Left ventricle myocardium superior (tissue), 1 donor: ENCODE measurements around the gene SRP72. TPM values are rescaled to one million over a fixed set of nuclear protein-coding genes. Genes with fewer than 3 reads are reported as not detected.

Experiments
- ATAC-seq: fragments of 200-7000 bp; cut with Tn5 transposase; one replicate; pipeline ENCODE4 v1.9.1; 2020; ENCODE audit warnings: mild to moderate bottlenecking, moderate library complexity
- DNase-seq: peaks from one replicate; pipeline ENCODE4 v3.0.0-alpha.2; 2020
- intact Hi-C: fragments of 100-400 bp; cut with micrococcal nuclease; formaldehyde crosslinking; loops from one replicate; pipeline ENCODE4 v1.11.0; 2022
- total RNA-seq: library from RNA; stranded (reverse); fragmentation: NEBNext Ultra II Directional; extraction: Animal tissue kit (Norgen Biotek cat#: 25700); gene quantifications from one replicate; pipeline ENCODE4 v1.2.1, GENCODE V29; 2021
- donor health status: DM: no; HTN: yes; CAD: no; lungs with severe emphysema.

Gene SRP72
- total RNA-seq, 1 donor from 2014 or later, result 40.2 TPM

GRCh38 chr4:56532239-56532638 lies 64.8 kb downstream of the SRP72 start:
- DNase-seq, result no peak
- no peak for ATAC-seq
- intact Hi-C loops, result no loop called here

GRCh38 chr4:56535915-56536314 lies 68.5 kb downstream of the SRP72 start:
- intact Hi-C loops, result no loop called here
- DNase-seq (no peak), ATAC-seq (no peak)

- ATAC-seq (no peak), DNase-seq (no peak)
- intact Hi-C loops, result no loop called here
Measured at GRCh38 chr4:56537147-56537546, 69.7 kb downstream of the SRP72 start.

- ATAC-seq (no peak), DNase-seq (no peak)
- intact Hi-C loops, result no loop called here
Measured at GRCh38 chr4:56540826-56541225, 73.4 kb downstream of the SRP72 start.

- intact Hi-C loops, result no loop called here
- DNase-seq (peak; percentile 92), ATAC-seq (peak; percentile 100)
Measured at GRCh38 chr4:56544573-56545131, 77.2 kb downstream of the SRP72 start.

DNA sequence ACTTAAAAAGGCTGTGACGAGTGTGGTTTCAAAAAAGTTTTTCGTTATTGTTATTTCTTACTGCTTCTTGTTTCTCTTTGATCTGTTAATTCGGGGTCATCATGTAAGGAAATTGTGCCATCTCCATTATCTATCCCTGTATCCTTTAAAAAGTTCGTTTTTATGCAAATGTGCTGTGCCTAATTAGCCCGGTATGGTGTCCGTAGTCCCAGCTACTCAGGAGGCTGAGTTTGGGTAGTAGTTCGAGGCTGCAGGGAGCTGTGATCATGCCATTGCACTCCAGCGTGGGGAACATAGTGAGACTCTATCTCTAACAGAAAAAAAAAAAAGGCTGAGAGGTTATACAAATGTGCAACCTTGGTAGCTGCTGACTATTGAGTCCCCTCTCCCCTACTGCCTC lies 83.2 kb downstream of the SRP72 start:
- no peak for ATAC-seq
- DNase-seq, result no peak

DNA sequence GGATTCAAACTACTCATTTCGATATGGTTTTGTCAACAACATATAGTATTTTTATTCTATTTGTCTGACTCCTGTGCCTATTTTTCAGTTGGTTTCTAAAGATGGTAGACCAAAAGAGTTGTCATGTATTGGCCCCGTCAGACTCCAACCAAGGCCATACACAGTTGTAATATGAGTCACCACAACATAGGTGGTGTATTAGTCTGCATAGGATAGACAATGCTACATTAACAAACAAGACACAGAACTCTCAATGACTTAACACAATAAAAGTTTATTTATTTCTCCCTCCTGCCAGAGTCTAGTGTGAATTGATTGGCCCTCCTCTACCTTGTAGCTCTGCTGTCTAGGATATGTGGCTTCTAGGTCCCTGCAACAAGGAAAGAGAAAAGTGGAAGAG lies 84.1 kb downstream of the SRP72 start:
- no peak for DNase-seq
- ATAC-seq, result no peak
- intact Hi-C loops, result no loop called here

More for the DNA sequence above, 83.2 kb downstream of the SRP72 start:
- intact Hi-C loops, result no loop called here

DNA sequence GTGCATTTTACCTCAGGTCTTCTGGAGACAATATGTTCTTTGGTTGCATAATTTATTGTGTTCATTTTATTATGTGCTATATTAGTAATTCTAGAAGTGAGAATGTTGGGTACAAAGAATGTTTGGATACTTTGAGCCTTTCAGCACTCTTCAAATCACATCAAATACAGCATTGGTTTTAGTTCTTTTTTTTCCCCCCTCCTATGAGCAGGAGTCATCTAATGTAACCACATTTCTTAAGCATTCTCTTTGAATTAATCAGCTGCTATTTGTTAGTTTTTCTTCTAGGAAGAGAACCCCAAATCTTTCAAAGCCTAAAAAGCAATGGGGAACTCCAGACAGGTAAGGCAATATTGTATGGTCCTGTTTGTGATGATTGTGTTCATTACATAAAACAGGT lies 84.9 kb downstream of the SRP72 start:
- DNase-seq, result no peak
- ATAC-seq, result no peak
- intact Hi-C loops, result no loop called here

Other genes with a start within 250 kb of the SRP72 start
- 5.3 TPM for gene AASDH, start 80.1 kb upstream of the SRP72 start, total RNA-seq
- 5.1 TPM for gene PPAT, start 32.0 kb upstream of the SRP72 start, total RNA-seq
- 20.0 TPM for gene PAICS, start 31.4 kb upstream of the SRP72 start, total RNA-seq
- gene ARL9, start 38.2 kb downstream of the SRP72 start, total RNA-seq, result not detected
- gene HOPX, start 213.7 kb downstream of the SRP72 start, total RNA-seq, result 64.8 TPM